H1 (cell line): ENCODE data around the gene LKAAEAR1. TPM values are rescaled to one million over a fixed set of nuclear protein-coding genes. Genes with fewer than 3 reads are reported as not detected.

Experiments
- CTCF ChIA-PET: fragments of 300-600 bp; sonication (Branson Sonifier 250); formaldehyde crosslinking; loops from one replicate; lab custom pipeline; 2021; ENCODE audit not compliant: partially characterized antibody; lab: Charles Lee
- POLR2A ChIA-PET: fragments of 300-600 bp; sonication (Branson Sonifier 250); formaldehyde crosslinking; loops from one replicate; lab custom pipeline; 2021; ENCODE audit warnings: inconsistent platforms; ENCODE audit not compliant: partially characterized antibody; lab: Charles Lee
- DNase-seq, 2 experiments: peaks; one replicate each; pipeline versions ENCODE4 v3.0.0 to v3.0.0-alpha.2; 2010 to 2022; ENCODE audit warnings: low spot score in 2 of 2, low read depth in 1 of 2, mixed read lengths in 1 of 2
- FAIRE-seq: peaks from 2 replicates; lab custom pipeline; 2011; peaks lifted over from hg19 to GRCh38; lab: Jason Lieb, UNC
- H2AFZ ChIP-seq: 2 replicates; pipeline ENCODE4 v1.8.1; 2012; ENCODE audit warnings: low read length, inconsistent platforms
- H2AK5ac ChIP-seq: 2 replicates; pipeline ENCODE4 v1.6.1; 2013; ENCODE audit warnings: low read depth, low read length
- H2BK120ac ChIP-seq: replicated peaks from 2 replicates; pipeline ENCODE3; 2013; ENCODE audit warnings: low read depth, low read length, inconsistent platforms
- H2BK12ac ChIP-seq: 2 replicates; pipeline ENCODE4 v1.6.1; 2013; ENCODE audit warnings: low read depth, low read length
- H2BK15ac ChIP-seq: 2 replicates; pipeline ENCODE4 v1.6.1; 2013; ENCODE audit warnings: low read length
- H2BK20ac ChIP-seq: 2 replicates; pipeline ENCODE4 v1.6.1; 2013; ENCODE audit warnings: low read length
- H2BK5ac ChIP-seq: 2 replicates; pipeline ENCODE4 v1.6.1; 2013; ENCODE audit warnings: low read depth, low read length
- H3K14ac ChIP-seq: 2 replicates; pipeline ENCODE4 v1.6.1; 2013; ENCODE audit warnings: inconsistent platforms; ENCODE audit not compliant: insufficient read length
- H3K18ac ChIP-seq: 2 replicates; pipeline ENCODE4 v1.6.1; 2013; ENCODE audit warnings: low read length; ENCODE audit errors: extremely low read depth
- H3K23ac ChIP-seq: 2 replicates; pipeline ENCODE4 v1.6.1; 2013; ENCODE audit warnings: inconsistent platforms; ENCODE audit not compliant: insufficient read length
- H3K23me2 ChIP-seq: 2 replicates; pipeline ENCODE4 v1.6.1; 2013; ENCODE audit warnings: low read depth, low read length
- H3K27ac ChIP-seq: 2 replicates; pipeline ENCODE4 v1.6.1; 2011; ENCODE audit warnings: low read depth, low read length, inconsistent platforms
- H3K27me3 ChIP-seq, 4 experiments: replicated peaks in 1 of 4; 1 replicate in 1 of 4; 2 replicates in 3 of 4; pipeline versions ENCODE4 v1.6.1 to v1.8.1; 2011 to 2013; ENCODE audit warnings: low read length in 3 of 4, mild to moderate bottlenecking in 3 of 4, inconsistent platforms in 2 of 4, mixed read lengths in 2 of 4, moderate library complexity in 1 of 4; ENCODE audit not compliant: control insufficient read depth in 3 of 4, insufficient read depth in 3 of 4; ENCODE audit errors: extremely low read depth in 1 of 4
- H3K36me3 ChIP-seq, 4 experiments: 2 replicates each; pipeline versions ENCODE4 v1.6.1 to v1.8.1; 2011 to 2013; ENCODE audit warnings: mild to moderate bottlenecking in 4 of 4, low read length in 3 of 4, moderate library complexity in 2 of 4, control low read depth in 1 of 4, inconsistent platforms in 1 of 4; ENCODE audit not compliant: insufficient read depth in 4 of 4, control insufficient read depth in 2 of 4
- H3K4ac ChIP-seq: replicated peaks from 2 replicates; pipeline ENCODE3; 2013; ENCODE audit warnings: low read length, low read depth, mixed read lengths, inconsistent platforms; ENCODE audit not compliant: insufficient read length
- H3K4me1 ChIP-seq, 4 experiments: replicated peaks in 1 of 4; 1 replicate in 1 of 4; 2 replicates in 3 of 4; pipeline versions ENCODE4 v1.6.1 to v1.8.1; 2011 to 2013; ENCODE audit warnings: low read length in 3 of 4, inconsistent platforms in 2 of 4, mixed read lengths in 1 of 4; ENCODE audit not compliant: insufficient read depth in 4 of 4, control insufficient read depth in 3 of 4
- H3K4me2 ChIP-seq, 2 experiments: 2 replicates each; pipeline versions ENCODE4 v1.6.1 to v1.8.1; 2011 to 2013; ENCODE audit warnings: low read depth in 2 of 2, low read length in 2 of 2, control low read depth in 1 of 2, inconsistent platforms in 1 of 2, mild to moderate bottlenecking in 1 of 2; ENCODE audit not compliant: insufficient read depth in 1 of 2
- H3K4me3 ChIP-seq, 4 experiments: fragments of 200-600, 300-600 bp in 1 of 4; sonication (generic), shearing (Covaris generic), sonication (Bioruptor Twin) in 1 of 4; 2 replicates each; pipeline versions ENCODE4 v1.5.1 to v1.8.1; 2011 to 2016; ENCODE audit warnings: low read length in 4 of 4, low read depth in 3 of 4, control low read depth in 2 of 4, inconsistent platforms in 2 of 4, mild to moderate bottlenecking in 2 of 4, mixed read lengths in 1 of 4, moderate library complexity in 1 of 4; ENCODE audit not compliant: insufficient read depth in 2 of 4; ENCODE audit errors: extremely low read depth in 1 of 4
- H3K56ac ChIP-seq: replicated peaks from 2 replicates; pipeline ENCODE3; 2013; ENCODE audit warnings: low read depth, mild to moderate bottlenecking, mixed read lengths, low read length, inconsistent platforms; ENCODE audit not compliant: insufficient read length
- H3K79me1 ChIP-seq: 2 replicates; pipeline ENCODE4 v1.6.1; 2013; ENCODE audit warnings: low read depth, low read length, control low read depth
- H3K79me2 ChIP-seq, 2 experiments: 2 replicates each; pipeline versions ENCODE4 v1.6.1 to v1.8.1; 2012 to 2013; ENCODE audit warnings: low read length in 2 of 2, mild to moderate bottlenecking in 2 of 2, inconsistent platforms in 1 of 2; ENCODE audit not compliant: insufficient read depth in 2 of 2, control insufficient read depth in 1 of 2
- H3K9ac ChIP-seq, 4 experiments: replicated peaks in 1 of 4; 1 replicate in 1 of 4; 2 replicates in 3 of 4; pipeline versions ENCODE4 v1.6.1 to v1.8.1; 2011 to 2013; ENCODE audit warnings: low read depth in 3 of 4, low read length in 3 of 4, control low read depth in 2 of 4, mild to moderate bottlenecking in 2 of 4, moderate library complexity in 2 of 4, inconsistent platforms in 1 of 4; ENCODE audit errors: extremely low read depth in 1 of 4
- H3K9me3 ChIP-seq, 2 experiments: 2 replicates each; pipeline versions ENCODE4 v1.6.1 to v1.8.1; 2012 to 2013; ENCODE audit warnings: mild to moderate bottlenecking in 2 of 2, moderate library complexity in 2 of 2, control low read depth in 1 of 2, inconsistent platforms in 1 of 2, low read depth in 1 of 2, low read length in 1 of 2, mixed read lengths in 1 of 2; ENCODE audit not compliant: insufficient read depth in 2 of 2
- H4K20me1 ChIP-seq, 2 experiments: replicated peaks in 1 of 2; 2 replicates each; pipeline versions ENCODE3 to v1.8.1; 2011 to 2013; ENCODE audit warnings: inconsistent platforms in 2 of 2, low read length in 2 of 2, mild to moderate bottlenecking in 1 of 2; ENCODE audit not compliant: insufficient read depth in 2 of 2, control insufficient read depth in 1 of 2
- H4K5ac ChIP-seq: 2 replicates; pipeline ENCODE4 v1.6.1; 2013; ENCODE audit warnings: low read length, low read depth, mixed read lengths, inconsistent platforms; ENCODE audit not compliant: insufficient read length
- H4K8ac ChIP-seq: 2 replicates; pipeline ENCODE4 v1.8.0; 2013; ENCODE audit warnings: mild to moderate bottlenecking, moderate library complexity, low read length, inconsistent platforms; ENCODE audit not compliant: insufficient read depth; ENCODE audit errors: extremely low read depth
- H4K91ac ChIP-seq: replicated peaks from 2 replicates; pipeline ENCODE3; 2013; ENCODE audit warnings: low read length, mixed read lengths, inconsistent platforms; ENCODE audit not compliant: insufficient read length
- KDM1A ChIP-seq: fragments of 200-600, 300-600 bp; sonication (generic); IDR thresholded peaks from 2 replicates; pipeline ENCODE4 v1.7.1; 2016; ENCODE audit warnings: mild to moderate bottlenecking, low read length, borderline replicate concordance
- TAF1 ChIP-seq: IDR thresholded peaks from 2 replicates; pipeline ENCODE4 v1.6.1; 2011; ENCODE audit warnings: mild to moderate bottlenecking, low read depth, low read length
- ZNF274 ChIP-seq: IDR thresholded peaks from 2 replicates; pipeline ENCODE4 v1.7.0; 2012; ENCODE audit warnings: low read length, borderline replicate concordance; ENCODE audit errors: extremely low read depth
- WGBS, 2 experiments: shearing (Covaris generic) in 1 of 2; methylation state at CpG; one replicate each; pipeline versions ENCODE4 v1.1.6 to v1.1.7; 2013 to 2015; ENCODE audit warnings: low lambda C conversion rate in 2 of 2, mixed read lengths in 2 of 2, inconsistent platforms in 1 of 2, low coverage in 1 of 2, missing lambda C conversion rate in 1 of 2; ENCODE audit not compliant: insufficient replicate concordance in 2 of 2, insufficient coverage in 1 of 2, insufficient read length in 1 of 2; ENCODE audit errors: extremely low coverage in 1 of 2, missing lambda C conversion rate in 1 of 2; 5-methylcytosine and 5-hydroxymethylcytosine counted together
- polyA plus RNA-seq, 7 experiments: library from polyadenylated mRNA; depleted of rRNA in 3 of 7; stranded (reverse) in 5 of 7; unstranded in 2 of 7; fragments of >200 nt in 5 of 7; fragments of 200-250 nt in 2 of 7; gene quantifications; 1 replicate in 5 of 7; 2 replicates in 1 of 7; 4 replicates in 1 of 7; pipeline versions ENCODE4 v1.2.1 to v1.2.3, GENCODE V29; 2011 to 2013; ENCODE audit warnings: missing spikeins in 2 of 7, mixed read lengths in 2 of 7
- total RNA-seq: library from RNA; stranded (reverse); fragmentation: NEBNext Ultra II Directional; extraction: Animal tissue kit (Norgen Biotek cat#: 25700); gene quantifications from 2 replicates; pipeline ENCODE4 v1.2.1, GENCODE V29; 2021

Gene LKAAEAR1
- total and polyA plus RNA-seq, 2 of the 8 experiments (the other 6 are each of a cell fraction or from before 2014, with no cell fraction given) = 0.41 to 0.53 TPM

GRCh38 chr20:64045346-64046011 is 38.7 kb downstream of the LKAAEAR1 start:
- Histone ChIP-seq H3K14ac (no peak overlapping the region), H3K9ac (no peak overlapping the region), H3K79me2 (no peaks in the 10 kb centered on the region), H2BK15ac (no peak overlapping the region; the same call in 1 of the 2 replicates), H2BK20ac (peak overlapping the region; percentile 72; the same call in 1 of the 2 replicates), H2AFZ (no peak overlapping the region), H3K4me2 (no peak overlapping the region), H2AK5ac (0 out of 2 replicates have a peak overlapping the region, but pooled peaks have one; percentile 75), H3K23me2 (peaks cover 4% of the 10 kb centered on the region; the same call in 1 of the 2 replicates), H3K4me1 (peaks cover 0 to 28% (median 9%) of the 10 kb centered on the region in 4 experiments; a peak in 6 of 7 replicates), H4K20me1 (no peaks in the 10 kb centered on the region), H3K23ac (no peak overlapping the region), H4K8ac (peak overlapping the region; percentile 51; the same call in 1 of the 2 replicates), H3K27me3 (peaks cover 53 to 84% (median 79%) of the 10 kb centered on the region in 4 experiments), H4K91ac (peak overlapping the region; percentile 69), H4K5ac (no peak overlapping the region), H3K79me1 (no peaks in the 10 kb centered on the region), H2BK12ac (peak overlapping the region; percentile 96; the same call in 1 of the 2 replicates), H2BK120ac (no peak overlapping the region), H2BK5ac (peak overlapping the region; percentile 6; the same call in 1 of the 2 replicates), H3K18ac (peak overlapping the region; percentile 38; the same call in 1 of the 2 replicates), H3K4ac (no peak overlapping the region), H3K36me3 (peaks cover 0 to 10% (median 0%) of the 10 kb centered on the region in 4 experiments; a peak in 1 of 8 replicates), H3K9me3 (no peaks in the 10 kb centered on the region), H3K27ac (no peak overlapping the region), H3K4me3 (no peak overlapping the region), H3K56ac (no peak overlapping the region)
- FAIRE-seq (no peak), DNase-seq (no peak)
- 73% methylated on average over 11 of the region's 11 CpGs; no CpG with 5 or more reads in 1 of the 2 experiments for WGBS, 2 experiments
- CTCF ChIA-PET = interaction anchor here (2.0 to 2.7 kb wide), 3 partner anchors 12 to 75 kb away, joined by 7 to 9 read pairs (median 9); partner anchors contain the start of gene PRPF6
- no peak for TF ChIP-seq TAF1
- TF ChIP-seq KDM1A = no peak
- TF ChIP-seq ZNF274 = no peak
- POLR2A ChIA-PET = interaction anchor here (1.3 to 2.3 kb wide), 2 partner anchors 12 to 46 kb away, joined by 3 to 8 read pairs; no protein-coding TSS in a partner anchor
